Medulla oblongata (tissue), 1 donor: Measurements from ENCODE around the gene UBASH3B.
A peak's percentile ranks its signal among the peaks of the same experiment; 100 is the strongest.

Experiments
- DNase-seq: peaks from one replicate; pipeline ENCODE4 v3.0.0-alpha.2; 2015; ENCODE audit errors: extremely low spot score

Gene UBASH3B

DNA sequence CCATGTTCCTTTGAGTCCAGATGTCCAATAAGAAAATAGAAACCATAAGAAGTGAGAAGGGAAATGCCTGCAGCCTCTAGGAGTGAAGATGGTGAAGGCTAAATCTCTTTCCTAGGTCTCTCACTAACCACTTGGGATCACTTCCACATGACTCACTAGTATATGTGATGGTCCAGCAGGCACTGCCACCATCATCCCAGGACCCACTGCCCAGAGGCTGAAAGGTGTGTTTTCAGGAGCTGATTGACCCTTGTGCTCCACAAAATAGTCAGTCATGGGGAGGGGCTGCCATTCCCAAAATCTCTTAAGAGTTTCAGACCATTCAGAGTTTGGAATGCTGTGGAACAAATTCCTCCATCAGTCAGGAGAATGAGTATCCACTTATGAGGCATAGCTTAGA, 22.9 kb downstream of the UBASH3B start:
- no peak for DNase-seq

DNA sequence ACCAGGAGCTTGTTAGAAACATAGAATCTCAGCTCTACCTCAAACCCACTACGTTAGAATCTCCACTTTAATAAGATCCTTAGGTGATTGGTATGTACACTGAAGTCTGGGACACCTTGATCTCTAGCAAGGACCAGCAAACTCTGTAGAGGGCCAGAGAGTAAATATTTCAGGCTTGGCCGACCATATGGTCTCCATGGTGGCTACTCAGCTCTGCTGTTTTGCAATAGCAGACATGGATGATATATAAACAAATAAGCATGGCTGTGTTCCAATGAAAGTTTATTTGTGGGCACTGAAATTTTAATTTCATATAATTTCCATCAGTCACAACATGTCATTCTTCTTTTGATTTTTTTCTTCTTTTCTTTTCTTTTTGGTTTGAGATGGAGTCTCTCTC, 23.9 kb downstream of the UBASH3B start:
- DNase-seq, result no peak

DNA sequence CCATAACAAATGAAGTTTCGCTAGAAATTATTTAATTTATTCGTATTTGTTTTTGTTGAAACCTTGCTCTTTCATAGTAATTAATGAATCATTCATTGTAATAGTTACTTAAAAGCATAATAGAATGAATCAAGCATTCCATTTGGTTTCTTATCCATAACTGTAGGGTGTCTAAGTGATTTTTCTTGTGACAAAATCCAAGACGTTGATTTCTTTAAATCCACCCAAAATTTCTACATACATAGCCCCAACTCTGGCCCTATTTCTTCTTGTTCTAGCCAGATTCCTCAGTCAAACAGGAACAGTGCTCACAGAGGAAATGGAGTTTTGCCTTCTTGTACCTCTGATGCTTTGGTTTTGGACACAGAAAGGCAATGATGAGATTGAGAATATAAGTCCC, 25.5 kb downstream of the UBASH3B start:
- DNase-seq, result no peak

DNA sequence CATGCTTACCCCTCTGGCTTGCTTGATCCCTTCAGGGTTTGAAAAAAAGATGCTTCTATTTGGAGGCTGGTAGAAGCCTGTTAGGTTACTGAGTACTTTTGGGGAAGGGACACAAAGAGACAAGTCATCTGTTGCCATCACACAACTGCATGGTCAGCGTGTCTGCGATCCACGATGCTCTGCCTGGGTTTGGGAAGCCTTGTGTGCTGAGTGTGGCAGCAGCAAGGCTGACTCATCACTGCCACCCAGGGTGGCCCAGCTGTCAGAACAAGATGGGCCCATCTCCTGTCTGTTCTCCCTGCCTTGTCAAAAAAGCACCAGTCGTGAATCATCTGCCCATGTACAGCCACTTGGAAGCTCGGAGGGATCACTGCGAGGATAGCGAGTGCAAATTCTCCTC, 26.2 kb downstream of the UBASH3B start:
- no peak for DNase-seq

DNA sequence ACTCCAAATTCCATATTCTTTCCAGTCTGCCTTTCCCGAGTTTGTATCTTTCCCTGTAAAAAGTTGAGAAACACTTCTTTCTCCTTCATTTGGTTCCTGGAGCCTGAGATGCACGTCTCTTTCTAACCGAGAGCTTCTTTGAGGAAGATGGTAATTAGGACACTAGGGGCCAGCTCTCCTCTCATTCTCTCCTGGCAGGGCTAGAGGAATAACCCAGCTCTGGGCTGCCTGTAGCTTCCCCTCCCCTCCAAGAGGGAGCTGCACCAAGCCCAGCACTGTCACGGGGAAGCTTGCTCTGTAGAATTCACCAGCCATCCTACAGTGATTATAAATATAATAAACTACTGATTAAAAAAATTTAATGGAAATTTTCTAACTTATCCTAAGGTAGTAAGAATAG, 26.9 kb downstream of the UBASH3B start:
- no peak for DNase-seq

DNA sequence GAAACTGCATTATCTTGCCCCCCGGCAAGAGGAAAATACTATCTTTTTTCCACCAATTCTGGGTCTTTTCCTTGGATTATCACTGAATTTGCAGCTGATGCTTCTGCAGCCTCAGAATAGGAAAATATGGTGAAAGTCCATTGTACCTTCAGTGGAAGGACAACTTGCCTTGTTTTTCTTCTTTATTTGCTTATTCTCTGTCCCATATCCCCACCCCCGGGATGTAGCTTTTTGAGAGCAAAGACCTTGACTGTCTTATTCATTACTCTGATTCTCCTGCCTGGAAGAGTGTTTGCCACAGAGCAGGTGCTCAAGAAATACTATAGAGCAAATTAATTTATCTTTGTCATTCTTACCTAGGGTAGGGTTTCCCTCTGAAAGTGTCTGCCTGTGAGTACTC, 29.5 kb downstream of the UBASH3B start:
- DNase-seq, result no peak

DNA sequence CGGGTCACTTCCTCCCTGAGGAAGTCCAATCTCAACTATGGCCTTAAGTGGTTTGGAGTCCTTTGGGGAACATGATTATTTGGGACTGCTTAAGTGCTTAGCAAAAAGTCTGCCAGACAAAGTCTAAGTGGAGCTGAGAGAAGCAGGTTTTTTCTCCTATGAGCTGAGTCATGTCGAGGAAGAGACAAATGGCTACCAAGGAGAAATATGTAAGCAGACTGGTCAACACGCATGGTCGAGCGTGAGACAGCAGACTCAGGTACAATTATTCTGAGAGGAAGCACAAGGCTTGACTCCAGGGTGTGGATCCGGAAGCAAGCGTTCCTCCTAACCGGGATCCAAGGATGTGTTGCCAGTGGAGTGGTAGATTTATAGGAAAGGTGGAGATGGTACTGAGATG, 30.6 kb downstream of the UBASH3B start:
- no peak for DNase-seq

DNA sequence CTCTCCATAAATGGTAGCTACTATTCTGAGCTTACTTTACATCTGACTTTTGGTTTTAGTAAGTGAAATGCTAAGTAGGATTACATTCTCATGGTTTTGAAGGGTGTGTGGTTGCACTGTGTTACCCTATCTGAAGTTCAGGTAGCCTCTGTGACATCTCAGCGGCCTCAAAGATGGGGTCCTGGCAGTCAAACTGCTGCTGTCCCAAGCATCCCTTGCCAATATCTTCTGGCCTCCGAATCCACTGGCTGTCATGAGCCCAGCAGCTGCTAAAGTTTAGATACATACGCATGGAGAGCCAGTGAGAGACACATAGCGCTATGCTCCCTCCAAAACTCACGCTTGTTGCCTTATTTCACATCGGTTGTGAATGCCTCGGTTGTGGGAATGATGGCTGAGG, 34.9 kb downstream of the UBASH3B start:
- no peak for DNase-seq

DNA sequence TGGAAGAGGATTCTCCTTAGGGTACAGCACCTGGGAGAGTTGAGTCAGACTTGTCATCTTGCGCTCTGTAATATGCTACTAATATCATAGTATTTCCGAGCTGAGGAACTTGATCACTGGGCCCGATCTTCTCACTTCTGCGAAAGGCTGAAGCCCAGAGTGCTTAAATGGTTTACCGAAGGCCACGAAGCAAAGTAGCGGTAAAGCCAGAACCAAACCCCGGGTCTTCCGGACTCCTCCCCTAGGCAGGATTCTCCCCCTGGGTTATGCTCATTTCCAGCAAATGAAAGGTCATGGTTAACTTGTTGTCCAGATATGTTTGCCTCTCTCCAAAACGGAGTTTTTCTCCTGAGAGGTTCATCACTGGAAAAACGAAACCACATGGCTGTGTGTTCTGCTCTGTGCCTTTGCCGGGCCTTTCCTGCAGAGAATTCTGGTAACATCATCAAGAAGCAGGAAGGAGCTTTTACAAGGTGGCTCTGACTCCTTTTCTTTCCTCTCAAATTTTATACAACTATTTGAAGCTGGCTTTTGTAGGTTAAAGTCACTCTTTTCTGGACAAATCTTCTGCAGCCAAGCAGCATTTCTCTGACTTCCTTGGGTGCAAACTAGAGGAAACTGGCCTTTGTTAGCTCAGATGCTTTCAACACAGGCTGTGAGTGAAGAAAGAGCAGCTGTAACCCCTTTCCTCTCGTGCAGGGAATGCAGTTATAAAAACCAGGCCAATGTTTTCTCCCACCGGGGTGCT, 35.5 kb downstream of the UBASH3B start:
- peak; percentile 37 for DNase-seq

DNA sequence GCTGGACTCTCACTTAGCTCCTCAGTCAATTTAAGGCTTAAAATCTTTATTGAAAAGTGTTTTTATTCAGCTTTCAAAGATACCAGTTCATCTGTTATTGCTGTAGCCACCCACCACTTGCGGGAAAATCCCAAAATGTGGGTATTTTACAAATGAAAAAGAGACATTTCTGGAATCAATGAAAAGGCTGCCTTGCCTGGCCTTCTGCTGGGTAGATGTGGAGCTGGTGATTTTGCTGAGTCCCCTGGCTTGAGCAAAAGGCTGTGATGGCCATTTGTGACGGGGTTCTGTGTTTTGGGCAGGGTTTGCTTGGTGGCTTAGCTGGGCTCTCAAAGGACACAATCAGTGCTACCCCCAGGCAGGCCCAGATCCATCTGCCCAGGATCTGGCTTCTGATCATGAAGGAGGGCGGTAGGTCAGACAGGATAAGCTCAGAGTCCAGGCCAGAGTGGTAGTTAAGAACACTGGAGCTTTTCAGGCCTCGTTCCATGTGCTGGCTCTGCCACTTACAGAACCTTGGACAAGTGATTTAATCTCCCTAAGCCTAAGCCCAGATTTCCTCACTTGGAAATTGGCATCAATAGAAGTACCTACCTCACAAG, 36.1 kb downstream of the UBASH3B start:
- no peak for DNase-seq

DNA sequence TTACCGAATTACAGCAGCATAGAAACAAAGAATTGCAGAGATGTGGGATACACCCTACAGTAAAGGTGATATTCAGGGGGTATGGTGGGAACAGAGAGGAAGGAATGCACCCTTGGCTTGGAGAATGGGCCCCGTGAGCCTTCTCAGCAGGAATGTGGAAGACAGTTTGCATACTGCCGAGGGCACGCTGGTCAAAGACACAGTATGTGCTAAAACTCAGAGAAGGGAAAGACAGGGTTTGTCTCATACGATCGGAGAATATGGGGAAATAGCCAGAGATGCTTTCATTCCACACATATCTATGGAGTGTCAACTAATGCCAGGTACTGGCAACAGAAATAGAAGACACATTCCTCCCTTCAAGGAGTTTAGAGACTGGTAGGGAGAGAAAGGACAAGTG, 36.9 kb downstream of the UBASH3B start:
- DNase-seq, result no peak

DNA sequence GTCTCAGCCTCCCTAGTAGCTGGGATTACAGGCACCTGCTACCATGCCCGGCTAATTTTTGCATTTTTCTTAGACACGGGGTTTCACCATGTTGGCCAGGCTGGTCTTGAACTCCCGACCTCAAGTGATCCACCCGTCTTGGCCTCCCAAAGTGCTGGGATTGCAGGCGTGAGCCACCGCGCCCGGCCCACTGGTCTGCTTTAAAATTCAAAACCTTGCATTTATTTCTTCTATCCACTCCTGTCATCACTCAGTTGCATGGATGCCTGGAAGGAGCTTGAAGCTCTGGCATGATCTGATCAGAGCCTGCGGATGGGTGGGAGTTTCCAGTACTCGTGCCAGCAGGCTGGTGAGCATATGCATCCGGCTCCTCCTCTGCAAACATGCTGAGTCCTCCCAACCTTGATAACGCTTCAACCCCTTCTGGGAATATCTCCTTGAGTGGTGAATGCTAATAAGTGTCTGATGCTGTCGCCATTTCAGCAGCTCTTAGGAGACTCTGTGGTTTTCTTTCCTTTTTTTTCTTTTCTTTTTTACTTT, 39.6 kb downstream of the UBASH3B start:
- DNase-seq, result no peak

DNA sequence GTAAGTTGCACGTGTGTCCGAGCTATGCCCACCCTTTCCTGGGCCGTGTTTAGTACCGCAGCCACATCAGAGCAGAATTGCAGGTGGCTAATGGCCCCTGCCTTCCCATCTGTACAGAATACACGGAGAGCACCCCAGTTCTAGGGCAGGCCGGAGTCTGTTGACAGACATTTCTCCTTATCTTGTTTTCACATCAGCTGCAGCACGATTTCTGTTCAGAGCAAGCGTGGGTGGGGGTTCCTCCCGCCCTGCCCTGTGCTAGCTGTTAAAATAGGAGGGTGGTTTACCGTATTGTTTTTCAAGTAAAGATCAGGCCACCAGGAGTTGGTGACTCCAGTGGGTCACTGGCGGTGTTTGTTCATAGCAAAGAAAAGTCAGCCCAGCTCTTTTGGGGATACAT, 41.1 kb downstream of the UBASH3B start:
- no peak for DNase-seq

DNA sequence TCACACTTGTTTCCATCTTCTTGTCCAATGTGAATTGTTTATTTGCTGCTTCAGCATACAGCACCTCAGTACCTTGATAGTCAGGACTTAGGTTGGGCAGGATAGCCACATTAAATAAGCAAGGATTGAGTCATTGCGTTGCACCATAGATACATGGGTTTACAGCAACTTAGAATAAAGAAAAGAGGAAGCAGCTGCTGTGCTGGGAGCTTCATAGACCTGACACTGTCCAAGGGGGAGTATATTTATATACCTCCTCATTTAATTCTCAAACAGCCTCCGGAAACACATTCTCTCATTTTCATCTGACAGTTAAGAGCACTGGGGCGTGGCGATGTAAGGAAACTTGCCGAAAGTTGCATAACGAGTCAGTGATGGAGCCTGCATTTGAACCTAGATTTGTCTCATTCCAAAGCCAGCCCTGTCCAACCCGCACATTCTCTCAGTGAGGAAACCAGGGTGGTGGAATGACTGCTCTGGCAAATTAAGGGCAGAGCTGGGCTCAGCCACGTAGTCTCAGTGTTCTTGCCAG, 42.2 kb downstream of the UBASH3B start:
- no peak for DNase-seq

DNA sequence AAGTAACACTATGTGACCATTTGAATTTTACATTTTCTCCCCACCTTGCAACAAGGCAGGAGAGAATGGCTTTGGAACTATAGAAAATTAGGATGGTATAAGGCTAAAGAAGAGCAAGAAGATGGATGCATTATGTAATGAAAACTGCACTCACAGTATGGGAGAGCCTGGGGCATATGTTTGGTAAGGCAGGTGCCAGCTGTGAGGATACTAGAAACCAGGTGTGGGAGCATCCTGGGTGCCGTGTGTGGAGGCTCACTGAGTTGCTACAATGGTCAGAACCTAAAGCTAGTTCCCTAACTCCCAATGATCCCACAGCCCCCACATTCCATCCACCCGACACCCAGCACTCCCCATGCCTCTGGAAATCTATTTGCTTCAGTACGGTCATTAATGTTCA, 42.9 kb downstream of the UBASH3B start:
- DNase-seq, result no peak

DNA sequence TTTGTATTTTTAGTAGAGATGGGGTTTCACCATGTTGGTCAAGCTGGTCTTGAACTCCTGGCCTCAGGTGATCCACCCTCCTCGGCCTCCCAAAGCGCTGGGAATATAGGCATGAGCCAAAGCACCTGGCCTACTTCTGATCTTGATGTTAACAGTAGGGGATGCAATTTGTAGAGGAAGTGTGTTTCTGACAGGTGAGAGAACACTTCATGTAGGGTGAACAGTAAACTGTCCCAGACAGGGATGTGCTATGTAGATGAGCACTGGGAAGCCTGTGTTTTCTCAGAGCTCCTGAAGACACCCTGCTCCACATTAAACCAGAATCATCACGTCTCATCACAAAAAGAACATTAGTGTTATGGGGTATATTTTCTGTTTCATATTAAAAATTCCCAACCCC, 45.1 kb downstream of the UBASH3B start:
- DNase-seq, result no peak

DNA sequence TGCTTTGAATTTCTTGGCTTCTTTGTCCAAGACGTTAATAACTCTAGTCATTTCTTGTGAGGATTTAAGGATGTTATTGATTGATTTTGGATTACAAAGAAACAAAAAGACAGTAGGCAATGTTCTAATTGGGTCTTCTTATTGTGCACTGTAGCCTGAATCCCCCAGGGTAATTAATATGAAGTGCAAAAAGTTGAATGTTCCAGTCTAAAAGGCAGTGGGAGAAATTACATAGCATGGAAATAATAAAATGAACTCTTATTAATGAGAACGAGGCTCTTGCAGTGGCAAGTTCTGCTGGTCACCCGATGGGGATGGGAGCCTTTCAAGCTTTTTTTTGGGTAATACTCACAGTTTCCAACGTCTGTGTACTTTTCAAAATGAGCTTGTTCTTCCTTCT, 45.6 kb downstream of the UBASH3B start:
- DNase-seq, result no peak

DNA sequence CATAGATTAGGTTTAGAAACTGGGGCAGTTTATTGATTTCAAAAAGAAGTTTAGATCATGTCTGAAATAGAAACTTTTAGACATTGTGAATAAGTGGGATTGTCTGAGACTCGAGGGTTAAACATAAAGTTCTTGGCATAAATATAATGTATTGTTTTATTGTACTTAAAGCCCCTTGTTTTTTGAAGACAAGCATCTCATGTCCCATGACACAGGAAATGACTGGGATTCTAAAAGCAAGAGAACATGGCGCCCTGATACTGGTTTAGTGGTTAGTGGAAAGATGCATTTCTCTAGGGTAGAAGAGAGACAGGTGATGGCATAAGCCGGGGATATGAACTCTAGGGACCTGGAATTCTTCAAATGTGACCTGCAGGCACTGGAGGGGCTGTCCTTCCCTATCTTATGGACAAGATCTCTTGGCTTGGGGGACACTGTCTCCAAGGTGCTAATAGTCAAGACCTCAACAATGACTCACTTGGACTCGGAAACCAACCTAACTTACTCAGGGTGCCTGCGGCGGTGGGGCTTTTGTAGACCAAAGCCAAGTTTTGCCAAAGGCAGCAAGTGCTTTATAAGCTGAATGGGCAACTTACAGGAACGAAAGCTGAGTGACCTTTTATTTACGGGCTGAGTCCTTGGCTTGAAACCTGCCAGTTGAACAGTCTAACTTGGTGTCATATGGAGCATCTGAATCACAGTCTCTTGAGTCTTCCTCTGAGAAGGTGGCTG, 48.2 kb downstream of the UBASH3B start:
- no peak for DNase-seq

DNA sequence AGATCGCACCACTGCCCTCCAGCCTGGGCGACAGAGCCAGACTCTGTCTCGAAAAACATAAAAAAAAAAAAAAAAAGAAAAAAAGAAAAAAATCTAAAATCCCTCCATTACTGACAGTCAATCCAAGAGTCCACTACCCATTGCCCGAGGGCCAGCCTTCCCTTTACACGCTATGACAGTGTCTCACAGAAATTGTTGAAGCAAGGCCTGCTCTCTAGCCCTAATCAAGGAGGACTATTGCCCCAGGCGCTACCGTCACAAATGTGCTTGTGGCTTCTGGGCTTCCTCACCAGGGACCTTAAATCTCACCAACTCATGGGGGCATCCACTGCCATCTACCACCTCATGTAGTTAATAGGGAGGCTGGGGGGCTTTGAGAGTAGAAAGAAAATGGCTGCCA, 49.9 kb downstream of the UBASH3B start:
- DNase-seq, result no peak

DNA sequence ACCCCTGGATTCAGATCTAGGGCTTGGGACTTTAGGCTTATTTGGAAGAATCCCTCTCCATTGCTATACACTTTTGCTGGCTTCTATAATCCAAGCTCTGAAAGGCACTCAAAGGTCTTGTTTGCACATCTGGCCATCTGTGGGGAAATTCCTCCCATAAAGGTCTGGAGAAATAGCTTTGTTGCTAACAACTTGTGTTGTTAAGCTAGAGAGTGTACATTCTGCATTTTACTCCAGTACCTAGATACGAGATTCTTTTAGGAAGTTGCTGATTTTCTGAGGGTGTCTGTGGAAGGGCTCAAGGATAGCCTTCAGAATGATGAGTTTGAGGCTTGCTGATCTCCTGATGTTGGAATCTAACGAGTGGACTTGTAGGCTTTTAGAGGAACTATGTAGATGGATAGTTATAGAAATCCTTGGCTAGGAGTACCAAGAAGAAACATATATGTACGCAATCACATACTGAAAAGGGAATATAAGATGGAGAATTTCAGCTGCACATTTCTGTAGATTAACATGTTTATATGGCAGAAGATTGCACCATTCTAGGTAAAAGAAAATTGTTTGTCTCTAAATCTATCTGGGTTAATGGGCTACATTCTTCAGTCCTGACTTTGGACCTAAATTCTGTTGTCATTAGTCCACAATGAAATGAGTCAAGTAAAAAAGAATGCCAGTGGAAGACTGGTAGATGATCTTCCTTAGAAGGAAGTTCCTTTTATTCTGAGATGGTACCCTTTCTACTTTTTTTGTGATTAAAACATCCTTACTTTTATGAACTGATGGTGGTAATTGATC, 51.0 kb downstream of the UBASH3B start:
- no peak for DNase-seq

DNA sequence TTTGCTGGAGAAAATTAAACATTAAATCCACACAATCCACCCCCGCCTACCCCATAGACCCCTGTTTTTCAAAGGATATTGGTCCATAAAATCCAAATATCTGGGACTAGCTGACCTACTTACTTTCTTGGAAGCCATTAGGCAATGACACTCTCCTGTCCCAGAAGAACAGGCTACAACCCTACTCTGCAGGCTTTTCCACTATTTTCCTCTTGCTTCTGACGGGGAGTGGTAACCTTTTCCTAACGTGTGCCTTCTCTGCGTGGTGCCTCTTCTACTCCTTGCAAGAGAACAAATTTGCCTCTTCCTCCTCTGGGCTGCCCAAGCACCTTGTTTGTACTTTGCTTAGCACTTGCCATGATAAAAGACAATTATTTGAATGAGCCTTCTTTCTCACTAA, 51.6 kb downstream of the UBASH3B start:
- DNase-seq, result no peak

DNA sequence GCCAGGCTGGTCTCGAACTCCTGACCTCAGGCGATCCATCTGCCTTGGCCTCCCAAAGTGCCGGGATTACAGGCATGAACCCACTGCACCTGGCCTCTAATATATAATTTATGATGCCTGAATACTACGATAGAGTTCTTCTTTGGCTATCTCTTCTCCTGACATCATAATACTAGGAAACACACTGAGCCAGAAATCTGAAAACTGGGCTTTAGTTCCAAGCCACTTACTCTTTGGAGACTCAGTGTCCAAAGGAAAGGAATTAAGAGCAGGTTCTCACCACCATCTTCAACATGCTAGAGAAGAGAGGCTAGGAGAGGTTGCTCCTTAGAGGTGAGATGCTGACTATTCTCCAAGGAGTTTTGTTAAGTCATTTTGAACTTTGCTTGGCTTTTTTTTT, 52.4 kb downstream of the UBASH3B start:
- no peak for DNase-seq
